ENCODE results near the gene ROBO3.

DNA sequence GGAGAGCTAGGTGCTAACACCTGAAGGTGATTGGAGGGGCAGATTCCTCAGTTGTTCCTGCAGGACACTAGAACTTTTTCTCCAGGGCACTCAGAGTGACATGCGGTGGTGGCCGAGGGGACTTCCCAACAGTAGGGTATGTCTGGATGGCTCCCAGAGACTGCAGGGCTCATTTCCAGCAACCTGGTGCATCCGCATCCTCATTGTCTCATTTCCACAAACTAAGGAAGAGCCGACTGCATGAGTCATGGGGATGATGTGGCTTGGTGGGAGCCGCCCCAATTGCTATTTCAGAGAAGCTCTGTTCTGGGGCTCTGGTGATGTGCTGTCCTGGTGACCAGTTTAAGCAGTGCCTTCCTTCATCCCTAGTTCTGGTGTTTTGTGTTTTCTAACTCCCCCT lies 35.2 kb downstream of the ROBO3 start:
- TF ChIP-seq, protein P1, sequence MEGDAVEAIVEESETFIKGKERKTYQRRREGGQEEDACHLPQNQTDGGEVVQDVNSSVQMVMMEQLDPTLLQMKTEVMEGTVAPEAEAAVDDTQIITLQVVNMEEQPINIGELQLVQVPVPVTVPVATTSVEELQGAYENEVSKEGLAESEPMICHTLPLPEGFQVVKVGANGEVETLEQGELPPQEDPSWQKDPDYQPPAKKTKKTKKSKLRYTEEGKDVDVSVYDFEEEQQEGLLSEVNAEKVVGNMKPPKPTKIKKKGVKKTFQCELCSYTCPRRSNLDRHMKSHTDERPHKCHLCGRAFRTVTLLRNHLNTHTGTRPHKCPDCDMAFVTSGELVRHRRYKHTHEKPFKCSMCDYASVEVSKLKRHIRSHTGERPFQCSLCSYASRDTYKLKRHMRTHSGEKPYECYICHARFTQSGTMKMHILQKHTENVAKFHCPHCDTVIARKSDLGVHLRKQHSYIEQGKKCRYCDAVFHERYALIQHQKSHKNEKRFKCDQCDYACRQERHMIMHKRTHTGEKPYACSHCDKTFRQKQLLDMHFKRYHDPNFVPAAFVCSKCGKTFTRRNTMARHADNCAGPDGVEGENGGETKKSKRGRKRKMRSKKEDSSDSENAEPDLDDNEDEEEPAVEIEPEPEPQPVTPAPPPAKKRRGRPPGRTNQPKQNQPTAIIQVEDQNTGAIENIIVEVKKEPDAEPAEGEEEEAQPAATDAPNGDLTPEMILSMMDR (IDR thresholded peaks at IDR 0.05), result no peak
- TF ChIP-seq POLR2A (IDR thresholded peaks at IDR 0.05), result no peak
